Measurements from ENCODE around the gene ARID3B.

DNA sequence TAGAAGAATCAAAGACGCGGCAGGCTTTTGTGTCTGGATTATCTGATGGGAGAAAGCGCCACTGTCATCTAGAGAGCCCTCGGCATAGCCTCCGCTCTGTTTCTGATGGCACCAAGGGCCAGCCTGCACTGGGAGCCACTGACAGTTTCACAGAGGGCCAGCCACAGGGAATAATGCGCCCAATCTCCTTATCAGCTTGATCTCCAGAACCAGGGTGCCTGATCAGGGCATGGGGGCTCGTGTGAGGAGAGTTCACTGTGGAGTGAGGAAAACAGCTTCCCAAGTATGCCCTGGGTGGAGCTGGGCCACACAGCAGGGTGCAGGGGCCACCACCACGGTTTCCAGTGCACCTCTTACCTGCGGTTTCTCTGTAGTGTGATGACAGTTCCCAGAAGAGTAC lies 44.8 kb downstream of the ARID3B start:
- no peak for TF ChIP-seq POLR2AphosphoS5 (IDR thresholded peaks at IDR 0.05)
- TF ChIP-seq EP300 (IDR thresholded peaks at IDR 0.05): no peak
- TF ChIP-seq, protein P1, sequence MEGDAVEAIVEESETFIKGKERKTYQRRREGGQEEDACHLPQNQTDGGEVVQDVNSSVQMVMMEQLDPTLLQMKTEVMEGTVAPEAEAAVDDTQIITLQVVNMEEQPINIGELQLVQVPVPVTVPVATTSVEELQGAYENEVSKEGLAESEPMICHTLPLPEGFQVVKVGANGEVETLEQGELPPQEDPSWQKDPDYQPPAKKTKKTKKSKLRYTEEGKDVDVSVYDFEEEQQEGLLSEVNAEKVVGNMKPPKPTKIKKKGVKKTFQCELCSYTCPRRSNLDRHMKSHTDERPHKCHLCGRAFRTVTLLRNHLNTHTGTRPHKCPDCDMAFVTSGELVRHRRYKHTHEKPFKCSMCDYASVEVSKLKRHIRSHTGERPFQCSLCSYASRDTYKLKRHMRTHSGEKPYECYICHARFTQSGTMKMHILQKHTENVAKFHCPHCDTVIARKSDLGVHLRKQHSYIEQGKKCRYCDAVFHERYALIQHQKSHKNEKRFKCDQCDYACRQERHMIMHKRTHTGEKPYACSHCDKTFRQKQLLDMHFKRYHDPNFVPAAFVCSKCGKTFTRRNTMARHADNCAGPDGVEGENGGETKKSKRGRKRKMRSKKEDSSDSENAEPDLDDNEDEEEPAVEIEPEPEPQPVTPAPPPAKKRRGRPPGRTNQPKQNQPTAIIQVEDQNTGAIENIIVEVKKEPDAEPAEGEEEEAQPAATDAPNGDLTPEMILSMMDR (IDR thresholded peaks at IDR 0.05): no peak
- no peak for TF ChIP-seq POLR2A (IDR thresholded peaks at IDR 0.05)

All from suprapubic skin (tissue), 4 donors.